Panc1 (cell line): Measurements from ENCODE around the gene PPP1R16B. TPM values are rescaled to one million over a fixed set of nuclear protein-coding genes. Genes with fewer than 3 reads are reported as not detected.

Experiments
- ATAC-seq: fragments of 200-7000 bp; cut with Tn5 transposase; 2 replicates; pipeline ENCODE4 v1.9.1; 2020; ENCODE audit warnings: mild to moderate bottlenecking, moderate library complexity
- BruUV-seq: library from RNA; stranded (reverse); fragments of 400-500 nt; replicated peaks from 2 replicates; lab custom pipeline; 2021; lab: Mats Ljungman, UMichigan
- CTCF ChIA-PET: fragments of 300-600 bp; sonication (Branson Sonifier 250); formaldehyde crosslinking; loops from one replicate; lab custom pipeline; 2022; ENCODE audit warnings: antibody characterized with exemption; lab: Charles Lee
- POLR2A ChIA-PET: fragments of 300-600 bp; sonication (Branson Sonifier 250); formaldehyde crosslinking; loops from one replicate; lab custom pipeline; 2022; ENCODE audit warnings: antibody characterized with exemption; lab: Charles Lee
- DNase-seq: peaks from one replicate; pipeline ENCODE4 v3.0.0-alpha.2; 2010; ENCODE audit warnings: low read depth, low spot score
- H3K27ac ChIP-seq: 2 replicates; pipeline ENCODE4 v1.5.1; 2011; ENCODE audit warnings: mild to moderate bottlenecking, low read length, inconsistent platforms
- H3K27me3 ChIP-seq: fragments of 200-500 bp; sonication (Bioruptor generic); 2 replicates; pipeline ENCODE4 v1.6.0; 2014; ENCODE audit warnings: low read length, inconsistent platforms; ENCODE audit not compliant: control insufficient read depth, insufficient read depth
- H3K36me3 ChIP-seq: fragments of 200-500 bp; sonication (Bioruptor generic); 2 replicates; pipeline ENCODE4 v1.5.1; 2014; ENCODE audit warnings: inconsistent platforms, mild to moderate bottlenecking, low read length, moderate library complexity; ENCODE audit not compliant: control insufficient read depth, insufficient read depth
- H3K4me1 ChIP-seq: 2 replicates; pipeline ENCODE4 v1.5.1; 2011; ENCODE audit warnings: inconsistent platforms, mild to moderate bottlenecking, low read length, moderate library complexity; ENCODE audit not compliant: control insufficient read depth, insufficient read depth
- H3K4me3 ChIP-seq, 2 experiments: 2 replicates each; pipeline ENCODE4 v1.5.1; 2011 to 2012; ENCODE audit warnings: low read depth in 2 of 2, low read length in 2 of 2, mild to moderate bottlenecking in 2 of 2, inconsistent platforms in 1 of 2, moderate library complexity in 1 of 2
- H3K9me3 ChIP-seq: fragments of 200-500 bp; sonication (Bioruptor generic); 2 replicates; pipeline ENCODE4 v1.5.1; 2014; ENCODE audit warnings: low read depth, mild to moderate bottlenecking, inconsistent platforms, low read length, moderate library complexity; ENCODE audit not compliant: control insufficient read depth, insufficient read depth
- CTCF ChIP-seq: fragments of 450-650 bp; IDR thresholded peaks from 2 replicates; pipeline ENCODE4 v1.5.1; 2017; ENCODE audit warnings: mild to moderate bottlenecking
- POLR2AphosphoS5 ChIP-seq: IDR thresholded peaks from 2 replicates; pipeline ENCODE4 v1.6.1; 2012; ENCODE audit warnings: mild to moderate bottlenecking, low read depth, low read length, moderate library complexity
- REST ChIP-seq, 2 experiments: IDR thresholded peaks; 2 replicates each; pipeline ENCODE4 v1.6.1; 2011 to 2012; ENCODE audit warnings: low read depth in 2 of 2, control low read depth in 1 of 2, low read length in 1 of 2, mild to moderate bottlenecking in 1 of 2, moderate library complexity in 1 of 2; ENCODE audit not compliant: insufficient read depth in 1 of 2
- SIN3A ChIP-seq: IDR thresholded peaks from 2 replicates; pipeline ENCODE4 v1.6.1; 2012; ENCODE audit warnings: low read depth, mild to moderate bottlenecking, low read length, moderate library complexity, borderline replicate concordance; ENCODE audit not compliant: insufficient read depth
- TCF7L2 ChIP-seq: IDR thresholded peaks from 2 replicates; pipeline ENCODE4 v1.6.1; 2011; ENCODE audit warnings: mild to moderate bottlenecking, low read depth, low read length, inconsistent platforms
- in situ Hi-C: cut with HindIII; loops from 2 replicates; pipeline ENCODE4 v1.10.0; 2016; ENCODE audit warnings: low sequenced_read_pairs, low pct_unique_long_range_greater_than_20kb
- intact Hi-C: fragments of 100-400 bp; cut with micrococcal nuclease; formaldehyde crosslinking; loops from one replicate; pipeline ENCODE4 v1.10.0; 2022; ENCODE audit not compliant: unreplicated experiment
- total RNA-seq: library from RNA; stranded (reverse); gene quantifications from one replicate; pipeline ENCODE4 v1.2.1, GENCODE V29; 2021; ENCODE audit not compliant: unreplicated experiment

Gene PPP1R16B
- total RNA-seq, 1 experiment from 2014 or later, result 0.92 TPM

GRCh38 chr20:38947931-38948362, 142.4 kb downstream of the PPP1R16B start:
- ChIA-PET CTCF (no interaction called here), POLR2A (no interaction called here)
- ATAC-seq (no peak), DNase-seq (no peak)
- BruUV-seq, result no TSS peak
- Histone ChIP-seq H3K4me1 (no peaks in the 10 kb centered on the region), H3K27me3 (no peaks in the 10 kb centered on the region), H3K36me3 (peaks cover 29% of the 10 kb centered on the region), H3K4me3 (no peak overlapping the region), H3K9me3 (no peaks in the 10 kb centered on the region), H3K27ac (no peak overlapping the region)
- in situ Hi-C loops (no loop called here), intact Hi-C loops (no loop called here)
- no peak for TF ChIP-seq SIN3A
- no peak for TF ChIP-seq CTCF
- no peak for TF ChIP-seq REST (IDR thresholded peaks at IDR 0.05; ENCODE audit: insufficient read depth in 1 of 2, low read depth in 2 of 2, low read length in 1 of 2)
- no peak for TF ChIP-seq TCF7L2
- TF ChIP-seq POLR2AphosphoS5, result no peak

GRCh38 chr20:38950254-38950653, 144.8 kb downstream of the PPP1R16B start:
- no peaks in the 10 kb centered on the region for H3K4me1 ChIP-seq
- H3K4me3 ChIP-seq, result no peak overlapping the region
- no TSS peak for BruUV-seq
- POLR2A ChIA-PET, result no interaction called here
- DNase-seq, result no peak
- CTCF ChIA-PET, result interaction anchor here (0.6 kb wide), 1 partner anchor 1727 kb away, joined by 4 read pairs; no protein-coding TSS in a partner anchor
- in situ Hi-C loops, result no loop called here
- no peak overlapping the region for H3K27ac ChIP-seq
- peaks cover 32% of the 10 kb centered on the region for H3K36me3 ChIP-seq
- intact Hi-C loops, result no loop called here
- no peak for TF ChIP-seq CTCF
- TF ChIP-seq TCF7L2, result no peak
- no peak for TF ChIP-seq REST (IDR thresholded peaks at IDR 0.05; ENCODE audit: insufficient read depth in 1 of 2, low read depth in 2 of 2, low read length in 1 of 2)
- TF ChIP-seq POLR2AphosphoS5, result no peak
- TF ChIP-seq SIN3A, result no peak
- ATAC-seq, result no peak
- no peaks in the 10 kb centered on the region for H3K9me3 ChIP-seq
- no peaks in the 10 kb centered on the region for H3K27me3 ChIP-seq
